ENCODE data around the gene FRS3. TPM values are rescaled to one million over a fixed set of nuclear protein-coding genes. Genes with fewer than 3 reads are reported as not detected.

Gene FRS3, protein sequence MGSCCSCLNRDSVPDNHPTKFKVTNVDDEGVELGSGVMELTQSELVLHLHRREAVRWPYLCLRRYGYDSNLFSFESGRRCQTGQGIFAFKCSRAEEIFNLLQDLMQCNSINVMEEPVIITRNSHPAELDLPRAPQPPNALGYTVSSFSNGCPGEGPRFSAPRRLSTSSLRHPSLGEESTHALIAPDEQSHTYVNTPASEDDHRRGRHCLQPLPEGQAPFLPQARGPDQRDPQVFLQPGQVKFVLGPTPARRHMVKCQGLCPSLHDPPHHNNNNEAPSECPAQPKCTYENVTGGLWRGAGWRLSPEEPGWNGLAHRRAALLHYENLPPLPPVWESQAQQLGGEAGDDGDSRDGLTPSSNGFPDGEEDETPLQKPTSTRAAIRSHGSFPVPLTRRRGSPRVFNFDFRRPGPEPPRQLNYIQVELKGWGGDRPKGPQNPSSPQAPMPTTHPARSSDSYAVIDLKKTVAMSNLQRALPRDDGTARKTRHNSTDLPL
- 1 to 10 TPM; 2.6 to 3.2 TPM for total RNA-seq

DNA sequence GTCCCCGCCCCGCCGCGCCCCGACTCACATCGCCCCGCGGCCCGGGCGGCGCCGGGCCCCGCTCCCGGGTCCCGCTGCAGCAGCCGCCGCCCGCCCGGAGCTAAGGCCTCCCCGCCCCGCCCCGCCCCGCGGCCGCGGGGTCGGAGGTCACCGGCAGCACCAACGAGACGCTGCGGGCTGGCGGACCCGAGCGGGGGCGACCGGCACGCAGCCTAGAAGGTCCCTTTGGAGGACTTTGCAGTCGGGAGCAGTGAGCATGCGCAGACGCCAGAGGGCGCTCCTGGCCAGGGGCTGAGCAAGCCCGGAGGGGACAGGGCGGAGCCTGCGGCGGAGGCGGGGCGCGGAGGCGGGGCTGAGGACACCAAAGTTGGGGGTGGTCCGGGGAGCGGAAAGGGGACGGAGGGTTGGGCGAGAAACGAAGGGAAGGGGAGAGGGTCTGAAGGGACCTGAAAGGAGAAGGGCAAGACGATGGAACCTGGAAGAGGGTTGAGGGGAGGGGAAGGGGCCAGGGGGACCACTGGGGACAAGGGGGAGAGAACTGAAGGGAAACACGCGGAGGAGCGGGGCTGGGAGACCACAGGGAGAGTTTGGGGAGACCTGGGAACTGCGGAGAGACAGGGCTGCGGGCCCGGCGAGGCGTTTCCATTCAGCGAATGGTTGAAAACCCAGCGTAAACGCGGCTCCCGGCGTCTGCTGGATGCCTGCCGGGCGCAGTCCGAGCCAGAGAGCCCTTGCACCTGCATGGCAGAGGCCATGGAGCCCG, at the start of gene FRS3:
TSS of gene FRS3 (minus strand) at position 113 of the 763 bp plus-strand sequence. CDS start 2,913 bp downstream, outside the sequence.
- peaks cover 10 to 22% of the 10 kb centered on the region in 2 donors for H3K4me1 ChIP-seq (ENCODE audit: control insufficient read depth in 1 of 2, low read depth in 2 of 2)
- H3K4me3 ChIP-seq: peak within 1 kb of the TSS; percentile 81
- no peaks in the 10 kb centered on the region for H3K27me3 ChIP-seq (replicated peaks; ENCODE audit: insufficient read depth)
- peak; percentile 95 for DNase-seq (ENCODE audit: low spot score)
- H3K27ac ChIP-seq: peak within 1 kb of the TSS; percentile 41 to 63
- H3K36me3 ChIP-seq: peaks cover 4% of the 10 kb centered on the region
- ATAC-seq (ENCODE audit: insufficient number of reproducible peaks, low FRiP score, low read depth): peak; percentile 72
- peak; percentile 81 for TF ChIP-seq CTCF (IDR thresholded peaks at IDR 0.05)
- H3K9me3 ChIP-seq: no peaks in the 10 kb centered on the region

DNA sequence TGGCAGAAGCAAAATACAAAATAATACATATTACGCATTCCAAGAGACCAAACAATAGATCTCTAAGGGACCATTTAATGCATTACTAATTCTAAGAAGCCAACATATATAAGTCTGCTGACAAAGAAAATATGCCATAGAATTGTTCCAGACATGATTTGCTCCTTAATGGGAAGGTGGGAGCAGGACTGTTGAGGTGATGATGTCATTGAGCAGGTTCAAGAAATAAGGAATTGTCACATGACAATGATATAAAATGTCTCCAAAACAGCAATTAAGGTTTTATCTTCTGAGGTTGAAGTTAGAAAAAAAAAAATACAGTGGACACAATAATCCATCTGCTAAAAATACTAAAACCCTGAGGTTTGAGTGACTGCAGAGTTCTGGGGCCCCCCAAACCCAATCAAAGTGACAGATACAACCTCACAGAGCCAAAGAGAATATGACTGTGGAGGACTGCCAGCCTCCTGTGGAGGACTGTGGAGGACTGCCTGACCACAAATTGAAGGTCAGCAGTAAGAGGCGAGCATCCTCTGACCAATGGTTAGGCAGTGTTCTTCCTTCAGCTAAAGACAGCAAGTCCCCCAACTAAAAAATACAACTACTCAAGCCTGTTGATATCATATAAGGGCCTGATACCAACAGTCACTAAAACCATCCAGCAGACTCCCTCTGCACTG, 46.8 kb upstream of the FRS3 start:
- DNase-seq (ENCODE audit: low spot score) (no peak), ATAC-seq (ENCODE audit: insufficient number of reproducible peaks, low FRiP score, low read depth) (no peak)
- H3K36me3 ChIP-seq: peaks cover 3% of the 10 kb centered on the region
- no peak overlapping the region for H3K27ac ChIP-seq
- no peak overlapping the region for H3K4me3 ChIP-seq
- no peaks in the 10 kb centered on the region for H3K4me1 ChIP-seq (ENCODE audit: control insufficient read depth in 1 of 2, low read depth in 2 of 2)
- H3K9me3 ChIP-seq: no peaks in the 10 kb centered on the region
- no peaks in the 10 kb centered on the region for H3K27me3 ChIP-seq (replicated peaks; ENCODE audit: insufficient read depth)
- no peak for TF ChIP-seq CTCF (IDR thresholded peaks at IDR 0.05)

- no peaks in the 10 kb centered on the region for H3K9me3 ChIP-seq
- no peak overlapping the region for H3K4me3 ChIP-seq
- ATAC-seq (ENCODE audit: insufficient number of reproducible peaks, low FRiP score, low read depth): no peak
- no peak for TF ChIP-seq CTCF (IDR thresholded peaks at IDR 0.05)
- peaks cover 3% of the 10 kb centered on the region for H3K36me3 ChIP-seq
- DNase-seq (ENCODE audit: low spot score): no peak
- no peaks in the 10 kb centered on the region for H3K4me1 ChIP-seq (ENCODE audit: control insufficient read depth in 1 of 2, low read depth in 2 of 2)
- no peaks in the 10 kb centered on the region for H3K27me3 ChIP-seq (replicated peaks; ENCODE audit: insufficient read depth)
- no peak overlapping the region for H3K27ac ChIP-seq
Measured at GRCh38 chr6:41824571-41825569, 45.2 kb upstream of the FRS3 start.

DNA sequence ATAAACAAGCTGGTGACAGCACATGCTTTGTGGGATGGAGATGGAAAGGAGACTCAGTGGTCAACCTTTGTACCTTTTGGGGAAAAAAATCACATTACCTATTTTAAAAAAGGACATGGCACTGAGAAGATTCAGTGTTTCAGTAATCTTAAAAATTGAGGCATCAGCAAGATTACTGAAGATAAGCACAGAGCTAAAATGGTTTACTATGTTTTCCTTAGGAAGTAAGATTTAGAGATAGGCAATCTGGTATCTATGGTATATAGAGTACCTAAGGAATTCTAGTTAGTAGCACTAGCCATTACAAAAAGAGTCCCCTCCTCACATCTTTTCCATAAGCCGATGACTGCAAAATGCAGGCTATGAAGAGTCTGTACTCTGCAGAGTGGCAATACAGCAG, 43.5 kb upstream of the FRS3 start:
- Histone ChIP-seq H3K36me3 (peaks cover 3% of the 10 kb centered on the region), H3K4me3 (no peak overlapping the region), H3K27ac (no peak overlapping the region), H3K27me3 (replicated peaks; ENCODE audit: insufficient read depth) (no peaks in the 10 kb centered on the region), H3K9me3 (no peaks in the 10 kb centered on the region), H3K4me1 (ENCODE audit: control insufficient read depth in 1 of 2, low read depth in 2 of 2) (no peaks in the 10 kb centered on the region)
- no peak for TF ChIP-seq CTCF (IDR thresholded peaks at IDR 0.05)
- ATAC-seq (ENCODE audit: insufficient number of reproducible peaks, low FRiP score, low read depth) (no peak), DNase-seq (ENCODE audit: low spot score) (no peak)

Measured in thoracic aorta (tissue), 2 donors.